ENCODE results near the gene ZYG11A. TPM values are rescaled to one million over a fixed set of nuclear protein-coding genes. Genes with fewer than 3 reads are reported as not detected.
A peak's percentile ranks its signal among the peaks of the same experiment; 100 is the strongest.

ZYG11A gene
- total and polyA plus RNA-seq, 11 donors: 0.06 to 0.09 TPM; not detected in 9

DNA sequence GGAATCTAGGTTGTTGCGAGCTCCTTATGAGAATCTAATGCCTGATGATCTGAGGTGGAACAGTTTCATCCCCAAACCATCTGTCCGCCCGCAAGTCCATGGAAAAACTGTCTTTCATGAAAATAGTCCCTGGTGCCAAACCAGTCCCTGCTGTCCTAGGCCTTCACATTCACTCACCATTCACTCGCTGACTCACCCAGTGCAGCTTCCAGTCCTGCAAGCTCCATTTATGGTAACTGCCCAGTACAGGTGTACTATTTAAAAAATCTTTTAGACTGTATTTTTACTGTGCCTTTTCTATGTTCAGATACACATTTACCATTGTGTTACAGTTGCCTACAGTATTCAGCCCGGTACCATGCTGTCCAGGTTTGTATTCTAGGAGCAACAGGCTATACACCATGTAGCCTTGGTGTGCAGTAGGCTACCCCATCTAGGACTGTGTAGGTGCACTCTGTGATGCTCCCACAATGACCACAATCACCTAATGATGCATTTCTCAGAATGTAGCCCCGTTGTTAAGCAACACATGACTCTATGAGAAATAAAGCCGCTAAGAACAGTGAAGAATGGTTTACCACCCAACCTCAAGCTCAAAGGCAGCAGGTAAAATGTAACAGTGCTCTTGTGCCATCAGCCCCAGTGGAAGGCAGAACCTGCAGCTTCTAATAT, 76.6 kb downstream of the ZYG11A start:
- TF ChIP-seq, protein P1, sequence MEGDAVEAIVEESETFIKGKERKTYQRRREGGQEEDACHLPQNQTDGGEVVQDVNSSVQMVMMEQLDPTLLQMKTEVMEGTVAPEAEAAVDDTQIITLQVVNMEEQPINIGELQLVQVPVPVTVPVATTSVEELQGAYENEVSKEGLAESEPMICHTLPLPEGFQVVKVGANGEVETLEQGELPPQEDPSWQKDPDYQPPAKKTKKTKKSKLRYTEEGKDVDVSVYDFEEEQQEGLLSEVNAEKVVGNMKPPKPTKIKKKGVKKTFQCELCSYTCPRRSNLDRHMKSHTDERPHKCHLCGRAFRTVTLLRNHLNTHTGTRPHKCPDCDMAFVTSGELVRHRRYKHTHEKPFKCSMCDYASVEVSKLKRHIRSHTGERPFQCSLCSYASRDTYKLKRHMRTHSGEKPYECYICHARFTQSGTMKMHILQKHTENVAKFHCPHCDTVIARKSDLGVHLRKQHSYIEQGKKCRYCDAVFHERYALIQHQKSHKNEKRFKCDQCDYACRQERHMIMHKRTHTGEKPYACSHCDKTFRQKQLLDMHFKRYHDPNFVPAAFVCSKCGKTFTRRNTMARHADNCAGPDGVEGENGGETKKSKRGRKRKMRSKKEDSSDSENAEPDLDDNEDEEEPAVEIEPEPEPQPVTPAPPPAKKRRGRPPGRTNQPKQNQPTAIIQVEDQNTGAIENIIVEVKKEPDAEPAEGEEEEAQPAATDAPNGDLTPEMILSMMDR (IDR thresholded peaks at IDR 0.05): no peak
- no peak for TF ChIP-seq POLR2A (IDR thresholded peaks at IDR 0.05)
- Histone ChIP-seq H3K9me3 (no peaks in the 10 kb centered on the region), H3K27me3 (peaks cover 0 to 7% (median 0%) of the 10 kb centered on the region in 9 donors), H3K27ac (peak overlapping the region in 1 of 12 donors; percentile 92), H3K4me1 (peaks cover 0 to 41% (median 14%) of the 10 kb centered on the region in 12 donors), H3K36me3 (no peaks in the 10 kb centered on the region), H3K4me3 (no peak overlapping the region)
- no peak for ATAC-seq
- DNase-seq: no peak
- 92 to 98% (median 93%) methylated on average over 7 of the region's 7 CpGs for WGBS, 4 donors
- intact Hi-C loops (cut with DNase I): loop anchor here in 2 of 10 donors (10.0 kb wide), 2 partner anchors 214 to 266 kb away; no protein-coding TSS in a partner anchor

DNA sequence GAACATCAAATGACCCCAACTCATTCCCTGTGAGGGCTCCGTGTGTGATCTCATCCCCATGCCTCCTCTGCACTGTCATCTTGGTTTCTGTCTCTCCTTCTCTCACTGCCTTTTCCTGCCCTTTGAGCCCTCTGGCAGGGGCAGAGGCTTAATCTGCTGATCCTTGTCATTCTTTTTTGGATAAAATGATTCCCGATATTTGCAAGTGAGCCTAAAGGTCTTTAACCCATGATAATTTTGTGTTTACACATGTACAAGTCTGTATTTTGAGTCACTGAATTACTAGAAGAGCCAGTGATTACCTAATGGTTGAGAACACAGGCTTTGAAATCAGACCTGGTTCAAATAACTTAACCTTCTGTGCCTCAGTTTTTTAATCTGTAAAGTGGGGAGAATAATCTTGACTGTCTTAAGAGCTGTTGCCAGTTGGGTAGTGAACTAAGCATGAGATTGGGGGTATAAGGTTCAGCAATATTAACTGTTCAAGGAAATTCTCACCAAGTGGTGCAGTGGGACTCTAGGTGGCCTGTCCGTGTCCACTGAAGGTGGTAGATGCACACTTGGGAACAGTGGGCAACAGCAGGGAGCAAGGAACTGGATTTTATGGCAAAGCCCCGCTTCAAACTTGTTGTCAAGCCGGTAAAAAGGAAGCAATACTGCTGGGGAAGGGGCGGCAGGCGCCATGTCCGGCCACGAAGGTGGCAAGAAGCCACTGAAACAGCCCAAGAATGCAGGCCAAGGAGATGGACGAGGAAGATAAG, 77.3 kb downstream of the ZYG11A start:
- Histone ChIP-seq H3K4me1 (peaks cover 0 to 36% (median 14%) of the 10 kb centered on the region in 12 donors), H3K9me3 (no peaks in the 10 kb centered on the region), H3K27me3 (peaks cover 0 to 7% (median 0%) of the 10 kb centered on the region in 9 donors), H3K36me3 (no peaks in the 10 kb centered on the region), H3K4me3 (peak overlapping the region in 3 of 12 donors; percentile 69 to 86 (median 79)), H3K27ac (peak overlapping the region in 7 of 12 donors; percentile 85 to 93 (median 90))
- TF ChIP-seq, protein P1 (IDR thresholded peaks at IDR 0.05): no peak
- TF ChIP-seq POLR2A (IDR thresholded peaks at IDR 0.05): no peak
- intact Hi-C loops (cut with DNase I): loop anchor here in 7 of 10 donors (5.0 to 10.0 kb wide), 5 partner anchors 215 to 265 kb away; partner anchors contain the start of gene COA7 (in 2 of the 7)
- WGBS, 4 donors: 83 to 90% (median 87%) methylated on average over 10 of the region's 10 CpGs
- ATAC-seq (no peak), DNase-seq (no peak)

DNA sequence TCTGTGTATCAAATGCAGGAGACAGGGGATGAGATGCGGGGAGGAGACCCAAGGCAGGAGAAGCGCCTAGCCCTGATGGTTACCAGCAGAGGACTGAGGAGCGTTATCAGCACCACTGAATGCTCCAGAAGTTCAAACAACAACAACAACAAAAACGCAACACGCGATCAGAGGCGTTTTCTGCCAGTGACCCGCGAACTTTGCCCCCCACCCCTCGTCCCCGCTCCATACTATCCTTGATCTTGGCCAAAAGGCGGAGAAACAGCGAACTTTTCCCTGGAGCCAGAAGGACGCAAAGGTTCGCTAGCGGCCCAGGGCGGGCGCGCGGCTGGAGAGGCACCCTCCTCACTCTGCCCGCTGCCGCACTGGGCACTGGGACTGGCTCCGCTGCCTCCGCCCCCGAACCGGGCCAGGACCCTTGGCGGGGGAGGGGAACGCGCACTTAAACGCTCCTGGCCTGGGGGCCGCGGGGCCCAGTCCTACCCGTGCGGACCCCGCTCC, 78.3 kb downstream of the ZYG11A start:
- peaks cover 0 to 30% (median 14%) of the 10 kb centered on the region in 12 donors for H3K4me1 ChIP-seq
- peak in 4 of 5 donors; percentile 32 to 55 (median 44) for DNase-seq
- H3K4me3 ChIP-seq: peak overlapping the region; percentile 52 to 89 (median 74)
- peak overlapping the region; percentile 68 to 93 (median 89) for H3K27ac ChIP-seq
- H3K9me3 ChIP-seq: no peaks in the 10 kb centered on the region
- peaks cover 0 to 7% (median 0%) of the 10 kb centered on the region in 9 donors for H3K27me3 ChIP-seq
- no peaks in the 10 kb centered on the region for H3K36me3 ChIP-seq
- ATAC-seq: peak; percentile 47 to 77 (median 72)
- TF ChIP-seq, protein P1 (IDR thresholded peaks at IDR 0.05): no peak
- 14 to 28% (median 20%) methylated on average over 16 to 35 of the region's 35 CpGs for WGBS, 4 donors
- intact Hi-C loops (cut with DNase I): loop anchor here in 7 of 10 donors (5.0 to 10.0 kb wide), 5 partner anchors 216 to 264 kb away; partner anchors contain the start of gene COA7 (in 2 of the 7)

All from heart left ventricle (tissue), 16 donors.